ENCODE data around the gene SRGAP3.
A peak's percentile ranks its signal among the peaks of the same experiment; 100 is the strongest.

SRGAP3 gene

GRCh38 chr3:9223672-9224071 lies 25.8 kb downstream of the SRGAP3 start:
- no peak for DNase-seq

DNA sequence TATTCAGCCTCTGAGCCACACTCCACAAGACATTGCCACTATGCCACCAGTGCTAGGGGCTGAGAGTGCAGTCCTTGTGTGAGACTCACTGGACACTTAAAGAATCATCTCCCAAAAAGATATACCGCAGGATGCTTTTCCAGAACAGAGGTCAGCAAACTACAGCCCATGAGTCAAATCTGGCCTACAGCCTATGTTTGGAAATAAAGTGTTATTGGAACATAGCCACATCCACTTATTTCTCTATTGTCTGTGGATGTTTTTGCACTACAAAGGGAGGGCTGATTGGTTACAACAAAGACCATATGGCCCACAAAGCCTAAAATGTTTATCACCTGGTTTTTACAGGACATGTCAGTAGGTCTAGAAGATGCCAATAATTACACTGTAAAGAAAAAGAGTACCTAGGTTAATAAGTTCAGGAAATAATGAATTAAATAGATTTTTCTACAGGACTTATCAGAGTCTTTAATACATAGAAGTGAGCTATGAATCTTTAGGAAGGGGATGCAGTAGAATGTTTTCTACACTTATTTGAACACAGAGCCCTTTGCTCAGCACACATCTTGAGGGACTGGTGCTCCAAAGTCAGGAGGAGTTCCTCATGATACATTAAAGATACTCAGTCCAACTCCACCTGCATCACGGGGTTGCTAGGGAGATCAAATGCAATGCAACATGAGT lies 26.3 kb downstream of the SRGAP3 start:
- DNase-seq: no peak

DNA sequence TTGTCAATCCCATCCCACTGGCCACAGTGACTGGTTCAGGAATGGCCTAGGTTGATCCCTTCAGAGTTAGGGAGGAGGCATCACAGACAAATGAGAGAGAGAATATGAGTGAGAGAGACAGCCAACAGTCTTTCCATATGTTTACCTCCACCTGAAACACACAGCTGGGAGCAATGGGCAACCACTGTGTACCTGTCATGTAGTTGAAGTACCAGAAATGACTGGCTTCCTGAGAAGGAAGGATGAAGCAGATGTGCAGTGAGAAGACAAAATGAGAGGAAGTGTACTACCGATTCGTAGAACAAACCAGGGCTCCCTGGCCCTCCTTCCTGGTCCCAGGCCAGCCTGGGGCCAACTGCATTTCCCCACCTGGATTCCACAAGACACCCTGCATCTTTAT lies 27.4 kb downstream of the SRGAP3 start:
- DNase-seq: no peak

DNA sequence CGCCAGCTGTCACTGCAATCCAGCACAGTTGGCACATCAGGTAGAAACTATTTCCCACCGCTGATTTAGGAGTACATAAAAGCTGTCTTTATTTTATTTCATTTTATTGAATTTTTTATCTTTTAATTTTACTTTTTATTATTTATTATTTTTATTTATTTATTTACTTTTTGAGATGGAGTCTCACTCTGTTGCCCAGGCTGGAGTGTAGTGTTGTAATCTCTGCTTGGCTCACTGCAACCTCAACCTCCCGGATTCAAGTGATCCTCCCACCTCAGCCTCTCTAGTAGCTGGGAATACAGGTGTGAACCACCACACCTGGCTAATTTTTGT lies 31.0 kb downstream of the SRGAP3 start:
- no peak for DNase-seq

- no peak for DNase-seq
Observed at GRCh38 chr3:9217784-9218513, 31.5 kb downstream of the SRGAP3 start.

DNA sequence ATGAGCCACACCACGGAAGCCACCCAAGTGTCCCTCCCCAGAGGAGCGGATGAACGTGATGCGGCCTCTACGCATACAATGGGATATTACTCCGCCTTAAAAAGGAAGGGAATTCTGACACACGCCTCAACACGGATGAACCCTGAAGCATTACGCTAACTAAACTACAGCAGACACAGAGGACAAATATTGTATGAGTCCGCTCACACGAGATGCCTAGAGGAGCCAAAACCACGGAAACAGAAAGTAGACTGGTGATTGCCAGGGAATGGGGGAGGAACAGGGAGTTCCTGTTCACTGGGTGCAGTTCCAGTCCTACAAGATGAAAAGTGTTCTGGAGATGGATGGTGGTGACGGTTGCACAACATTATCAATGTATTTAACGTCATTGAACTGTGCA lies 32.7 kb downstream of the SRGAP3 start:
- no peak for DNase-seq

- no peak for DNase-seq
Observed at GRCh38 chr3:9214599-9214998, 34.8 kb downstream of the SRGAP3 start.

GRCh38 chr3:9214185-9214584 lies 35.3 kb downstream of the SRGAP3 start:
- no peak for DNase-seq

- DNase-seq: peak in 1 of 2 experiments; percentile 4
Observed at GRCh38 chr3:9213019-9213634, 36.3 kb downstream of the SRGAP3 start.

GRCh38 chr3:9211155-9211950 lies 38.1 kb downstream of the SRGAP3 start:
- DNase-seq: no peak

DNA sequence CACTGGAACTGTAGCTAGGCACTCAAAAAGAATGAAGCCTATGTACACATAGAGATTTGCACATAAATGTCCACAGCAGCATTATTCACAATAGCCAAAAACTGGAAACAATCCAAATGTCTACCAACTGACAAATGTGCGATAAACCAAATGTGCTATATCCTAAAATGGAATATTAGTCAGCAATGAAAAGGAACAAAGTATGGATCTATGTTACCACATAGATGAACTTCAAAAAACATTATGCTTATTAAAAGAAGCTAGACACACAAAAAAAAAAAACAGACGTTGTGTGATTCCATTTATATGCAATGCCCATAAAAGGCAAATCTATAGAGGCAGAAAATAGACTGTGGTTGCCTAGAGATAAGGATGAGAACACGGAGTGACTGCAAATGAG lies 39.7 kb downstream of the SRGAP3 start:
- no peak for DNase-seq

- DNase-seq: no peak
Observed at GRCh38 chr3:9208605-9209152, 40.8 kb downstream of the SRGAP3 start.

GRCh38 chr3:9207116-9207763 lies 42.2 kb downstream of the SRGAP3 start:
- DNase-seq: no peak

DNA sequence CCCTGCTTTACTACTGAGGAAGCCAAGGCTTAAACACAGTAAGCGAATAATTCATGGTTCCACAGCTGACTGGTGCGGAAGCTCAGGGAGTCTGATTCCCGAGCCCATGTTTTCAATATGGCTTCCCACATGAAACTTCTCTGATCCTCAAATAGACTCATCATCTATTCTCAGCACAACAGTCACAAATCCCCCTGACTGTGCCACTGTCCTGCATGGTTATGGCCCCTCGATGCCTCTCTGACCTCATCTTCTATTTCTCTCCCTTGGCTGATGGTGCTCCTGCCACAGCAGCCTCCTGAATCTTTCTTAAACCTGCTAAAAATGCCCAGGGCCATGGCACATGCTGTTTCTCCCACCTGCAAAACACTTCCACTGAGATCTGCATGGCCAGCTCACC lies 43.2 kb downstream of the SRGAP3 start:
- no peak for DNase-seq

- no peak for DNase-seq
Observed at GRCh38 chr3:9205345-9206143, 43.9 kb downstream of the SRGAP3 start.

DNA sequence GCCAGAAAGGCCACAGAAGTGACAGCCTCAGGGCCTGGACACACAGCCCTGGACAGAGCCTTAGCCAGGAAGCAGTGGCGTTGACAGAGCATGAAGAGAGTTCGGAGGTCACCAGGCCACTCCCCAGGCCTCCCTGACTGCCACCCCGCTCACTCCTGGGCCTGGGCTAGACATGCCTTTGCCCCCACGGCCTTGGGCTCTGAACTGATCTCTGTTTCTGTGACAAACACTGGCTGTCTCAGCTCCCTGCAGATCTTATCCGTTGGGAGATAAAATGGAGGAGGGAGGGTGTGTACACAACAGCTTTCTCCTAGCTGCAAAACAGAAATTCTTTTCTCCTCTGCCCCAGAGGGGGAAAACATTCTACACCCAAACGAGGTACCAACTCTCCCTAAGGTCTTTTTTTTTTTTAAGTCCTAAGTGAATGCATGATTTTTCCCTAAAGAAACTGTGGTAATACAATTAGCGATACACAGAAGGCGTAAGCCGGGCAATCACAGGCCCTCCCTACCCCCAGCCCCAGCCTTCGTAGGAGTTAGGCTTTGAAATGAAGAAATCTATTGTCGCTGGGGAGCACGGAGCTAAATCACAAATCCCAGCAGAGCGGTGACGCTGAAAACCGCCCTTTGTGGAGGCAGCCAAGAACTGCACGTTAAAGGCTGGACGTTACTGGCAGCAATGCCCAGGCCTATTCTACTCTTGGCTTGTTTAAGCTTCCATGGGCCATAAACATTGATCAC lies 45.0 kb downstream of the SRGAP3 start:
- DNase-seq: no peak

DNA sequence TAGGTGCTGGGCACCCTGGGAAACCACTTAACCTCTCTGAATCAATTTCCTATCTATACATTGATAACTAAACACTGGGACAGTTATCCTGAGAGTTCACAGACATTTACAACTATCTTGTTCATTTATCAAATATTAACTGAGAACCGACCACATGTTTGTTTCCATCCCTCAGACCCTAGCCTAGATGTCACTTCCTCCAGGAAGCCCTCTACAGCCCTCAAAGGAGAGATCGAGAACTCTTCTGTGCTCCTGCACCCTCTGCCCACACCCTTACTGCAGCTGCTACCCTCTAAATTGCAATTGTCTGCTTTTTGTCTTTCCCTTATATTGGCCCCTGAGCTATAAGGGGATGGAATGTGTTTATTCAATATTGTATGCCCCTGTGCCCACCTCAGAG lies 46.1 kb downstream of the SRGAP3 start:
- no peak for DNase-seq

DNA sequence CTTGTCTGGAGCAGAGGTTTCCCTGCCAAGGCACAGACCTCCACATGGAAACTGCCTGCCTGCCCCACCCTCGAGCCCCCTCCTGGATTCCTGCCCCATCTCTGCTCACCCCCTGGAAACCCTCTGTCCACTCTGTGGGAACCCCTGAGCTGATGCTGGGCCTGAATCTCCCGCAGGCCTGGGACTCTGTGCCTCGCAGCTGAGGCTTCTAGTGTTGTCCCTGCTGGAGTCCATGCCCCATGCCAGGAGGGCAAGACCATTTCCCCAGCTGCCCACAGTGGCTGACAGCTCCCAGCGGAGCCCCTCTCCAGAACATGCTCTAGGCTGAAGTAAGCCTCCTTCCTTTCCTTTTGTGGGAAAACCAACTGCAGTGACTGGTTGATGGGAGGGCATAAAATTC lies 46.9 kb downstream of the SRGAP3 start:
- DNase-seq: no peak

DNA sequence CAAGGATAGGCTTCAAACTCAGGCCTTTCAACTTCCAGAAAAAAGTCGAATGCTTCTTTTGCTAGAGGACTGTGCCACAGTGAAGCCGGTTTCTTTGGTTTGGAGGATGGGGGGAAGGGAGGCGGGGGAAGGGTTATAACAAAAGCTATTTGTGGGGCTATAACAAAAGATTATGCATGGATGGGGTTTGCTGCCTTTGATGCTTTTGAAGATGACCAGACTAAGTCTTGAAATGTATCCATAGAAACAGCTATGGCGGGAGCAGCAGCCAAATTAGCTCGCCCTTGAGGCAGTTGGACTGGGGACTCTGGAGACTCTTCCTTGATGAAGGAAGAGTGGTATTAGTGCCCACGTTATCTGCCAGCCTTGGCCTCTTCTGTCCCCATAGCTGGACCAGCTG lies 47.5 kb downstream of the SRGAP3 start:
- DNase-seq: no peak

GRCh38 chr3:9201266-9201665 lies 48.2 kb downstream of the SRGAP3 start:
- no peak for DNase-seq

DNA sequence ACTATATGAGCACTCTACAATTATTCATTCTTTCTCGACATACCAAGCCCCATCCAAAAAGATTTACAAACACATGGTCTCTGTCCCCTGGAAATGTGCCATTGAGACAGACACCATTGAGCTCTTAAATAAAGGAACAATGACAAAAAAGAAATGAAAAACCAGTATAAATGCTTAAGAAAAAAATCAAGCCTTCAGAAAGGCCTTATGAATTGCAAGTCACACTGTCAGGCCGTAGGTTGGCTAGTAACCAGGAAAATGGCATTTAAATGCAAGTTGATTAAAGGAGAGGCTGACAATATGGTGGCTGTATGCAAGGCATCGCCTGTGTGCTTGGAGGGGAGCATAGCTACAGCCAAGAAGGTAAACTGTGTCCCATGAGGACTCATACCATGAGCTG lies 49.7 kb downstream of the SRGAP3 start:
- no peak for DNase-seq
